DOHH2 (cell line): ENCODE results near the gene LMCD1.

Experiments
- H3F3A ChIP-seq: fragments of 200-600 bp; sonication (generic), shearing (Covaris generic); 2 replicates; pipeline ENCODE4 v1.6.0; 2016; ENCODE audit warnings: antibody characterized with exemption, mild to moderate bottlenecking; ENCODE audit not compliant: control insufficient read depth, insufficient read depth
- H3K27ac ChIP-seq: fragments of 200-600 bp; sonication (generic); 2 replicates; pipeline ENCODE4 v1.5.1; 2014; ENCODE audit warnings: low read depth, mild to moderate bottlenecking, low read length, moderate library complexity
- H3K27me3 ChIP-seq: fragments of 200-600 bp; sonication (generic); 2 replicates; pipeline ENCODE4 v1.6.1; 2014; ENCODE audit warnings: mild to moderate bottlenecking, low read length, mixed read lengths; ENCODE audit not compliant: control insufficient read depth
- H3K36me3 ChIP-seq: fragments of 200-600 bp; sonication (generic); 2 replicates; pipeline ENCODE4 v1.6.1; 2014; ENCODE audit warnings: mild to moderate bottlenecking, low read length, moderate library complexity, mixed read lengths; ENCODE audit not compliant: control insufficient read depth
- H3K4me1 ChIP-seq: fragments of 200-600 bp; sonication (generic); 2 replicates; pipeline ENCODE4 v1.6.1; 2014; ENCODE audit warnings: mild to moderate bottlenecking, low read length, mixed read lengths; ENCODE audit not compliant: control insufficient read depth
- H3K4me2 ChIP-seq: fragments of 200-600 bp; sonication (generic); 2 replicates; pipeline ENCODE4 v1.6.0; 2014; ENCODE audit warnings: mild to moderate bottlenecking, low read length, moderate library complexity
- H3K4me3 ChIP-seq: fragments of 200-600 bp; sonication (generic); 2 replicates; pipeline ENCODE4 v1.5.1; 2014; ENCODE audit warnings: mild to moderate bottlenecking, low read length, mixed read lengths
- H3K79me2 ChIP-seq: fragments of 200-600 bp; sonication (generic); 2 replicates; pipeline ENCODE4 v1.6.1; 2014; ENCODE audit warnings: mild to moderate bottlenecking, low read length, mixed read lengths; ENCODE audit not compliant: control insufficient read depth
- H3K9me2 ChIP-seq: fragments of 200-600 bp; sonication (generic); replicated peaks from 2 replicates; pipeline ENCODE4 v1.6.1; 2014; ENCODE audit warnings: mild to moderate bottlenecking, low read length, mixed read lengths; ENCODE audit not compliant: control insufficient read depth
- H3K9me3 ChIP-seq: fragments of 200-600 bp; sonication (generic); 2 replicates; pipeline ENCODE4 v1.6.1; 2014; ENCODE audit warnings: antibody characterized with exemption, low read length, mixed read lengths; ENCODE audit not compliant: control insufficient read depth, insufficient read depth
- H4K20me1 ChIP-seq: fragments of 200-600 bp; sonication (generic); 2 replicates; pipeline ENCODE4 v1.6.0; 2014; ENCODE audit warnings: low read depth, mild to moderate bottlenecking, antibody characterized with exemption, low read length, moderate library complexity; ENCODE audit not compliant: control insufficient read depth, insufficient read depth
- CTCF ChIP-seq: fragments of 200-600 bp; sonication (generic); IDR thresholded peaks from one replicate; pipeline ENCODE4 v1.5.1; 2014; ENCODE audit warnings: antibody characterized with exemption, mild to moderate bottlenecking, low read depth, low read length; ENCODE audit not compliant: poor library complexity, severe bottlenecking
- EZH2phosphoT487 ChIP-seq: fragments of 200-600 bp; sonication (generic); IDR thresholded peaks from 2 replicates; pipeline ENCODE4 v1.6.1; 2017; ENCODE audit warnings: borderline replicate concordance, mild to moderate bottlenecking, antibody characterized with exemption, low read length, moderate library complexity, mixed read lengths

Gene LMCD1

GRCh38 chr3:8603115-8603710, 101.6 kb downstream of the LMCD1 start:
- no peaks in the 10 kb centered on the region for H3K9me3 ChIP-seq
- no peaks in the 10 kb centered on the region for H3K4me1 ChIP-seq
- H3K27me3 ChIP-seq: no peaks in the 10 kb centered on the region; the same call in 1 of the 2 replicates
- no peak overlapping the region for H3K4me3 ChIP-seq
- TF ChIP-seq CTCF (no peak), EZH2phosphoT487 (no peak)
- H3K27ac ChIP-seq: no peak overlapping the region
- H3K79me2 ChIP-seq: no peaks in the 10 kb centered on the region
- no peaks in the 10 kb centered on the region for H3K36me3 ChIP-seq
- H3F3A ChIP-seq: no peaks in the 10 kb centered on the region
- no peaks in the 10 kb centered on the region for H4K20me1 ChIP-seq
- no peaks in the 10 kb centered on the region for H3K9me2 ChIP-seq
- H3K4me2 ChIP-seq: no peak overlapping the region

GRCh38 chr3:8604006-8604405, 102.4 kb downstream of the LMCD1 start:
- Histone ChIP-seq H3F3A (no peaks in the 10 kb centered on the region), H3K79me2 (no peaks in the 10 kb centered on the region), H3K4me3 (no peak overlapping the region), H3K9me2 (no peaks in the 10 kb centered on the region), H3K4me1 (no peaks in the 10 kb centered on the region), H3K36me3 (no peaks in the 10 kb centered on the region), H3K9me3 (no peaks in the 10 kb centered on the region), H3K4me2 (no peak overlapping the region), H3K27me3 (no peaks in the 10 kb centered on the region; the same call in 1 of the 2 replicates), H4K20me1 (no peaks in the 10 kb centered on the region), H3K27ac (no peak overlapping the region)
- no peak for TF ChIP-seq EZH2phosphoT487
- TF ChIP-seq CTCF: no peak

- H3K9me3 ChIP-seq: no peaks in the 10 kb centered on the region
- no peaks in the 10 kb centered on the region for H3K27me3 ChIP-seq
- H3K36me3 ChIP-seq: no peaks in the 10 kb centered on the region
- H3K4me2 ChIP-seq: no peak overlapping the region
- no peaks in the 10 kb centered on the region for H3K9me2 ChIP-seq
- H3K27ac ChIP-seq: no peak overlapping the region
- H3K4me1 ChIP-seq: no peaks in the 10 kb centered on the region
- no peaks in the 10 kb centered on the region for H3K79me2 ChIP-seq
- no peak for TF ChIP-seq CTCF
- TF ChIP-seq EZH2phosphoT487: no peak
- H3K4me3 ChIP-seq: no peak overlapping the region
- no peaks in the 10 kb centered on the region for H3F3A ChIP-seq
- no peaks in the 10 kb centered on the region for H4K20me1 ChIP-seq
Measured at GRCh38 chr3:8604988-8605387, 103.4 kb downstream of the LMCD1 start.

- H3K4me1 ChIP-seq: no peaks in the 10 kb centered on the region
- H3K9me2 ChIP-seq: no peaks in the 10 kb centered on the region
- H3F3A ChIP-seq: no peaks in the 10 kb centered on the region
- TF ChIP-seq EZH2phosphoT487 (no peak), CTCF (no peak)
- no peaks in the 10 kb centered on the region for H4K20me1 ChIP-seq
- no peaks in the 10 kb centered on the region for H3K9me3 ChIP-seq
- no peak overlapping the region for H3K27ac ChIP-seq
- no peaks in the 10 kb centered on the region for H3K27me3 ChIP-seq
- H3K79me2 ChIP-seq: no peaks in the 10 kb centered on the region
- no peaks in the 10 kb centered on the region for H3K36me3 ChIP-seq
- H3K4me2 ChIP-seq: no peak overlapping the region
- H3K4me3 ChIP-seq: no peak overlapping the region
Measured at GRCh38 chr3:8606701-8607231, 105.1 kb downstream of the LMCD1 start.
